ENCODE results near the gene NR2E1. TPM values are rescaled to one million over a fixed set of nuclear protein-coding genes. Genes with fewer than 3 reads are reported as not detected.

NR2E1 gene
- total RNA-seq, 1 experiment from 2014 or later, result 0.03 TPM

- no peak for DNase-seq (ENCODE audit: low read depth in 1 of 2, low spot score in 2 of 2)
- Histone ChIP-seq H3K36me3 (peaks cover 33% of the 10 kb centered on the region), H3K9me3 (replicated peaks) (no peaks in the 10 kb centered on the region), H3K4me1 (replicated peaks) (no peaks in the 10 kb centered on the region), H3K27ac (no peak overlapping the region), H3K4me3 (no peak overlapping the region), H3K27me3 (replicated peaks) (no peaks in the 10 kb centered on the region)
Measured at GRCh38 chr6:108236791-108237190, 71.0 kb downstream of the NR2E1 start.

- Histone ChIP-seq H3K27ac (no peak overlapping the region), H3K4me3 (no peak overlapping the region), H3K4me1 (replicated peaks) (no peaks in the 10 kb centered on the region), H3K27me3 (replicated peaks) (no peaks in the 10 kb centered on the region), H3K36me3 (peaks cover 47% of the 10 kb centered on the region), H3K9me3 (replicated peaks) (0 out of 2 replicates have a peak, but pooled peaks cover 4% of the 10 kb centered on the region)
- no peak for DNase-seq (ENCODE audit: low read depth in 1 of 2, low spot score in 2 of 2)
Measured at GRCh38 chr6:108238322-108238721, 72.5 kb downstream of the NR2E1 start.

Other genes starting within 250 kb of the NR2E1 start
- 16.7 and 21.2 TPM in 2 replicates for gene SEC63, start 207.8 kb upstream of the NR2E1 start, total RNA-seq (2014; rRNA removed; shearing (Covaris generic))
- 105 and 123 TPM in 2 replicates for gene OSTM1, start 91.3 kb upstream of the NR2E1 start, total RNA-seq (2014; rRNA removed; shearing (Covaris generic))
- 254 and 263 TPM in 2 replicates for gene SNX3, start 95.0 kb downstream of the NR2E1 start, total RNA-seq (2014; rRNA removed; shearing (Covaris generic))
- gene AFG1L, start 129.0 kb downstream of the NR2E1 start, total RNA-seq (2014; rRNA removed; shearing (Covaris generic)), result 1.6 and 3.0 TPM in 2 replicates